Right forelimb (tissue), 1 donor: ENCODE data around the gene EXOC6.

Experiments
- DNase-seq: peaks from one replicate; pipeline ENCODE4 v3.0.0-alpha.2; 2018

EXOC6 gene

DNA sequence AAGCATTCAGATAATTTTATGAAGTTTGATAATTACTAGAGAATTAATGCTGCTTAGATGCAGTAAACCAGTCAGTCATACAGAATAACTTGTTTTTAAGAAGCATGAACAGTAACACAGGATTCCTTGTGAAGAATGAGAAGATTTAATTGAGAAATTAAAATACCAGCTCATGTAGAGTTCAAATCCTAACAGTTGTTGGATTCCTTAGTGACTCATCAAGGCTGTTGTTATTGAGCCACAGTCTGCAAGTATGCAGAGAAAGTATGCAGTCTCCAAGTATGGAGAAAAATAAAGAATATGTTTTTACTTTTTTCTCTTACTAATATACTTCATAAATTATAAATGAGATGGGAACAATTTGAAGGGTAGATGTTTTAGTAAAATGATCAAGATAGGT, 182.1 kb downstream of the EXOC6 start:
- no peak for DNase-seq

DNA sequence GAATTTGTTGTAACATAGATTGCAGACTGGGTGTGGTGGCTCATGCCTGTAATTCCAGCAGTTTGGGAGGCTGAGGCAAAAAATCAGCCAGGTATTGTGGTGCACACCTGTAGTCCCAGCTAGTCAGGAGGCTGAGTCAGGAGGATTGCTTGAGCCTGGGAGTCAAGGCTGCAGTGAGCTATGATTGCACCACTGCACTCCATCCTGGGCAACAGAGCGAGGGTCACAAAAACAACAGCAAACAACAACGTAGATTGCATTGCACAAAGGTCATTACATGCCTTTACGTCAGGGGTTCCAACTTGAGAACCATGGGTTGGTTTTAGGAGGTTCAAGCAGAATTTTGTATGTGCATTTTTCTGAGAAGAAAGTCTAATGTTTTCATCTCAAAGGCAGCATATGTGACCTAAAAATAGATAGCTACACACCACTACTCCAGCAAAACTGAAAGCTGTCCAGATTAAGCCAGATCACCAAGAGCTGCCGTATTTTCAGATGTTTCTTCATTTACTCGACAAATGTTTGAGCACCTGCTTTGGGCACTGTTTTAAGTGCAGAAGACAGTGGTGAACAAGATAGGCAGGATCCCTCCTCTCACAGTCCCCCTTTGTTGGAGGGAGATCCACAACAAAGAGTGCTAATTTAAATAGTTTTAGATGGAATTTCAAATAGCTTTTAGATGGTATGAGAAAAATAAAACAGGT, 183.9 kb downstream of the EXOC6 start:
- DNase-seq = no peak

DNA sequence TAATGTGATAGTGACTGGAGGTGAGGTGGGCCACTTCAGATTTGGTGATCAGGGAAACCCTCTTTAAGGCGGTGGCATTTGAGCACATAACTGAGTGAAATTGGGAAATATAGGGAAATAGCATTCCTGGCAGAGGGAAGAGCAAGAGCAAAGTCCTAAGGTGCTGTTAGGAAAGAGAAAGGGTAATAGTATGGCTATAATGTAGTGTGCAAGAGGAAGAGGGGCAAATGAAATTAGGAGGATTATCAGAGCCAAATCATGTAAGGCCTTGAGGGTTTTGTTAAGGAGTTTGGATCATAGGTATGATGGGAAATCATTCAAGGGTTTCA, 184.5 kb downstream of the EXOC6 start:
- no peak for DNase-seq

DNA sequence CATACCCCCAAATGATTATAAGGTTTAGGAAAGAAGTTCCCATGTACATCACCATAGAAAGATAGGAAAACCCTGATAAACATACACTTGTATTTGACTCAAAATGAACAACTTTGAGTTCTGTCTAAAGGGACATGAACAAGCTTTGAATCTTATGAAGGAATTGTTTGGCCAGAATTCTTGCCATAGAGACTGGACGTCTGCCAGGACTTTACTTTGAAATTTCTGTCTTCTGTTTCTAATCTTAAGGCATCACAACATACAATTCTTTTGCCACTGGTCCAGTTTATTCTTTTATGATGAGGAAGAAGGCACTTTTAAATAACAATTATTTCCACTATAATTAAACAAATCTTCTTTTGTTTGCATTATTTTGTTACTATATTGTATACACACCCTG, 186.1 kb downstream of the EXOC6 start:
- no peak for DNase-seq

DNA sequence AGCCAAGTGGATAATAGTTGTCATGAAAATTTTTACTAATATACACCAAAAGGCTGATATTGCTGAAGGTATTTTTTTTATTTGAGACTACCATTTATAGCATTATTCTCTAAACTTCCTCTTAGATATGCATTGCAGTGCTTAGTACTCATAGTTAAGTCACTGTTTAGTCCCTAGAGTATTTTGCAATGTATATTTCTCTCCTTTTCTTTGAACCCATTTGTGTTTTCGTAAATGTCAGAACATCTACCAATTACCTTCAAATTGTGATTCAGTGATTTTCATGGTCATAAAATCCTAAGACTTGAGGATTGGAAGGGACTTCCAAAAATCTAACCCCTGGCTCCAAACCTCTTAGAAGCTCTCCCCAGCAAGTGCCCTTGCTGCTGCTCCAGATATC, 190.8 kb downstream of the EXOC6 start:
- no peak for DNase-seq

DNA sequence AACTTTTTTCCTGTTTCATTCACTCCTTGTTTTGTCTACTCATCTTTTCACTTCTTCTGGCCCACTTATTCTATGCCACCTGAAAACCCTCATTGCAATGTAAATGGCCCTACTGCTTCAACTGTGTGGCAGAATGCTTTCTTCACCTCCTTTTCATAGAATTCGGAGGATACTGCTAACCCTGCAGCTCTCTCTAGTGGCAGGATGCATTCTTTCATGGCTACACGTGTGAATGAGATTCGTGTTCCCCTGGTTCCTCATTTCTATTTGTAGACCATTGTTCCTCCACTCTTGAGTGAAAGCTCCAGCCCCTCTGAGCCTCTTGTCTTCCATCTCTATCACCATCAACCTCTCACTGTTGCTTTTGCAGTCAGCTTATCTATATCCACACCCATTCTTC, 191.4 kb downstream of the EXOC6 start:
- DNase-seq = no peak

DNA sequence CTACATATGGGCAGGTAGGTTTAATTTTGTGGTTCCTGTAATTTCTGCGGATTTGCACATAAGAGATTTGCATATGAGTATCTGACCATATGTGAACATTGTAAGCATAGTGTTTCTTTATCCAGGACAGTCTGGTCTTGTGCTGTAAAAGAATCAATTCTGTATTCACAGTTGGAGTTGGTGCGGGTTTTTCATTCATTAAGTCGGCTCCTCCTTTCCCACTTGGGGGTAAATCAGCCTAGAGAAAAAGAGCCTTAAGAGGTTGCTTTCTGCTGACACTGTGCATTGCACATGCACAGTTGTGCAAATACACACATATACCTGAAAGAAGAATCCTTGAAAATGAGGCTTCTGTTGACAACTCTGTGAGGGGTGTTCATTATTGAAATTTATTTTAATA, 206.2 kb downstream of the EXOC6 start:
- DNase-seq = no peak

DNA sequence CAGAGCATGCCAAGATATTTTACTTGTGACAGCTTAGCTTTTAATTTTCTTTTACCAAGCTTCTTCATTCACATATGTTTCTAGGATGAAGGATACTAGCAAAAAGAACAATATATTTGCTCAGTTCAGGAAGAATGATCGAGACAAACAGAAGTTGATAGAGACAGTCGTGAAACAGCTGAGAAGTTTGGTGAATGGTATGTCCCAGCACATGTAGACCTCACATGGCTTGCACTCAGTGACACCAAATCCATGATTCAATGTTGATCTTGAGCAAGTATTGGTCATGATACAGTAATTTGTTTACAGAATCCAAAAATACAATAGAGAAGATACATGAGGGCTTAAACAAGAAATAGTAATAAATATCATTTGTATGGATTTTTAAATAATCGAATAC, 209.8 kb downstream of the EXOC6 start:
- no peak for DNase-seq

DNA sequence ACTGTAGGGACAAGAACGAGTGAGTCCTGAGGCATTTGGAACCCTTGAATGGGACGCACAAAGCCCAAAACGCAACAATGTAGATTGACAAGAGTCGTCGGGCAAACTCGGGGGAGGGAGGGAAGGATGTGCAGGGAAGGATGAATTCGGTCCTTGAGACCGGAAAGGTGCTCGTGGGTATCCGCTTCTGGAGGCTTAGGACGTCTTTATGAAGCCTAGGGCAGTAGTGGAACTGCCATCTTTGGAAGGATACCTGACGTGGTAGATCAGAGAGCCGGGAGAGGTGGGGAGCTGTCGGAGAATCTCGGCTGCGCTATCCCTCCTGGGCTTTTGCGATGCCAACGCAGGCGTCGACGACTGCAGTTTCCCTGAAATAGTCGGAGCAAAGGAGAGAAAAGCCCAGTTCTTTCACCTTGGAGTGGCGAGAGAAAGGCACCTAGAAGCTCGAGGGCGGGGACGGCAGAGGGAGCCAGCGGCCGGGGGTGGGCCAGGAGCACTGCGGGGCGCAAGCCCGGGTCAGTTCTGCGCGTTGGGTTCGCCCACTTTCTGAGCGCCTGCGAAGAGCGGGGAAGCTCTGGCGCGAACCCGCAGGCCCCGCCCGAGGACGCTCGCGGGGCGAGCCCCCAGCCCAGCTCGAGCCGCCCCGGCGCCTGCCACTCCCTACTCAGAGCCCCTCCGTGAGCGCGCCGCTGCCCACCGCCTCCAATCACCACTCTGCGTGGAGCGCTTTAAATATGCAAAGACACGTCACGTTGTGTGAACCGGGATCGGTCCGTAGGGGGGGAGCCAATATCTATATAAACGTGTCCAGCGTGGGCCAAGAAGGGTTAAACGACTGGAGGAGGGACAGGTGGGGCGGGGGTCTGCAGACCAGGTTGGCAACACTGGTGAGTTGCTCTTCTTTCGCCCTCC, 211.9 kb downstream of the EXOC6 start, which contains the start of gene CYP26C1:
Gene CYP26C1, plus strand, starts transcription at position 824 of the 912 bp plus-strand sequence. CDS start 466 bp downstream, outside the sequence.
- DNase-seq = no peak

DNA sequence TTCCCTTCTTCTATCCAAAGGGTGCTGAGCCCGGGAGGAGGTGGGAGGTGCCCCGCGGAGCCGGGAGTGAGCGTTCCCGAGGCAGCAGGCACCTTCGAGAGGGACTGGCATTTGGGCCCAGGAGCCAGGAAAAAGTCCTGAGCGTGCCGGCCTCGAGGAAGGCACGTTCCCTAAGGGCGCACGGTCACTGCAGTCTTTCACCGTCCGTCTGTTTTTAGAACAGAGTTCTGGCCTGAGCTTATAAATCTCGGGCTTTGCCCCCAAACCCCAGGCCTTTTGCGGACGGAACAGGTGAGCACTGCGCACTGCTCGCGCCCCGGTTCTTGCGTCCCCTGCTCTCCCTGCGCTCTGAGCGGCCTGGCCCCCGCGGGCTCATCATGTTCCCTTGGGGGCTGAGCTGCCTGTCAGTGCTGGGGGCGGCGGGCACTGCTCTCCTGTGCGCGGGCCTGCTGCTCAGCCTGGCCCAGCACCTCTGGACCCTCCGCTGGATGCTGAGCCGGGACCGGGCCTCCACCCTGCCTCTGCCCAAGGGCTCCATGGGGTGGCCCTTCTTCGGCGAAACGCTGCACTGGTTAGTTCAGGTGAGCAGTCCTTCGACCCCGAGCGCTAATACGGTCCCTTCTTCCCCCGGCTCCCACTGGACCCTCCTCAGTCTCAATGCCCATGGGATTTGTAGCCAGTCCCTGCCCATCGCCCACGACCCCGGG, 212.7 kb downstream of the EXOC6 start:
- DNase-seq = no peak

DNA sequence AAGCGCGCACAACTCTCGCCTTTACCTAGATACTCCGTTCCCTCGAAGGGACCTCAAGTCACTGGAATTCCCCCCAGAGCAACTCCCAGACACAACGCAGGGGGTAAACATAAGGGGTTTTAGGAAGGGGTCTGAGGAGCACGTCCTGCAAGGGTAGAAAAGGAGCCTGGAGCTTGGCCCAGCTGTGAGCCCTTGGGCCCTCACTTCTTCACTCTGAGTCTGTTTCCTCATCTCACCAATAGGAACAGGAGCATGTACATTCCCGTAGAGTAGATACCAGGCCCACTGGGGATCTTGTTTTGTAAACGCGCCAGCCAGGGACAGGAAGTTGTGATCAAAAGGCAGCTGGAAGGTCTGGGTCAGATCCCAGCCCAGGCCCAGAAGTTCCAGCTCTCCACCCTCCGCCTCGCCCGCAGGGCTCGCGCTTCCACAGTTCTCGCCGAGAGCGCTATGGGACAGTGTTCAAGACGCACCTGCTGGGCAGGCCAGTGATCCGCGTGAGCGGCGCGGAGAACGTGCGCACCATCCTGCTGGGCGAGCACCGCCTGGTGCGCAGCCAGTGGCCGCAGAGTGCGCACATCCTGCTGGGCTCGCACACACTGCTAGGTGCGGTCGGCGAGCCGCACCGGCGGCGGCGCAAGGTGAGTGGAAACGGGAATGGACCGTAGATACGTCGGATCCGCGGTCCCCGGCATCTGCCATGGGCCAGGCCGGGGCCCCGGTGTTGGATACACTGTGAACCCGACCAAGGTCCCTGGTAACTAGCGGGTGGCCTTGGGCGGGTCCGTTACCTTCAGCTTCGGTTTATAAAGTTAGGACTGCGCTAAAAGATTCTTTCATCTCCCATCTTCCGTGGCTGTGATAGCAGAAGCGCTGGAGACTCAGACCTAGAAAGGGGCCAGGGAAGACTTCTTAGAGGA, 213.5 kb downstream of the EXOC6 start:
- DNase-seq = no peak

DNA sequence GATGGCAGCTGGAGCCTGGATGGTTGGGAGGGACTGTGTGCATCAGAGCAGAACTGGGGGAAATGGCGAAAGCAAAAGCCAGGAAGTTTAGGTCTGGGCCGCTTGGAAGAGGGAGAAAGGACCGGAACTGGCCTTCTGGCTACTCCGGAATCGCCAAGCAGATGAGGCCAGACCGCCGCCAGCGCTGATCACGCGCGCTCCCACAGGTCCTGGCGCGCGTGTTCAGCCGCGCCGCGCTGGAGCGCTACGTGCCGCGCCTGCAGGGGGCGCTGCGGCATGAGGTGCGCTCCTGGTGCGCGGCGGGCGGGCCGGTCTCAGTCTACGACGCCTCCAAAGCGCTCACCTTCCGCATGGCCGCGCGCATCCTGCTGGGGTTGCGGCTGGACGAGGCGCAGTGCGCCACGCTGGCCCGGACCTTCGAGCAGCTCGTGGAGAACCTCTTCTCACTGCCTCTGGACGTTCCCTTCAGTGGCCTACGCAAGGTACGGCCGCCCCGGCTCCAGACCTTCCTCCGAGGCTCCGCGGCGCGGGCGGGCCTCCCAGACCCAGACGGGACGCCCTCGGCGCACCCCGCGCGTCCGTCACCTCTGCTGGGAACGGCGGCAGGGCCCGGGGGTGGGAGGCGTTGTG, 214.3 kb downstream of the EXOC6 start:
- no peak for DNase-seq

DNA sequence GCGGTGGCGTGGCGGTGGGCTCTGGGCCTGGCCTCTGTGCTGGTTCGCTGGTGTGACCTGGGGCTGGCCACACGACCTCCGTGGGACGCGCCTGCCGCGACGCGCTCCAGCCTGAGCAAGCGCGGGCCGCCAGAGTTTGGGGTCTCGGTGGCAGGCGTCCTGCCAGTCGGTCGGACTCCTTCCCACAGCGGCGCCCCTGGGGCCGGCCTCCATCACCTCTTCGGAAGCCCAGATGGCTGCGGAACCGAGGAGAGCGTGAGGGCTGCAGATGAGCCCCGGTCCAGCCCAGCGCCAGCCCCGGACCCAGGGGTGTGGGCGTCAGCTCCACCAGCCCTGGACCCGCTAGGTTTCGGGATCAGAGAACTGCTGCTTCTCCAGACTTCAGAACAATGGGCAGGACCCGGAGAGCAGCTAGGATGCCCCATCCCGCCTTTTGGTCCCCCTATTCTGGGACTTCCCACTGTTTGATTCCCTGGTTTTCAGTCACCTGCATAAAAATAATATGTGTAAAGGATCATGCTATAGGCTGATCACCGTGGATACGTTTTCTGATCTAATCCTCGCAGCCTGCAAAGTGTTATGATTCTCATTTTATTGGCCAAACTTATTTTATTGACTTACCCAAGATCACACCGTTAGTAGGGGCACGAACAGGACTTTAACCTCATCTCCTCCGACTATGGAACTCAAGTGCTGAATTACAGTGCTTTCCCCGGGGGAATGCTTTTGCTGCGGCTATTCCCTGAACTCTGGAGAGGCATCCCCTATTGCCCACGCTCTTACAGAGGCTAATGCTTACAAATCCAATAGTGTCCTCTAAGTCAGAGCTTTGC, 215.0 kb downstream of the EXOC6 start:
- no peak for DNase-seq

DNA sequence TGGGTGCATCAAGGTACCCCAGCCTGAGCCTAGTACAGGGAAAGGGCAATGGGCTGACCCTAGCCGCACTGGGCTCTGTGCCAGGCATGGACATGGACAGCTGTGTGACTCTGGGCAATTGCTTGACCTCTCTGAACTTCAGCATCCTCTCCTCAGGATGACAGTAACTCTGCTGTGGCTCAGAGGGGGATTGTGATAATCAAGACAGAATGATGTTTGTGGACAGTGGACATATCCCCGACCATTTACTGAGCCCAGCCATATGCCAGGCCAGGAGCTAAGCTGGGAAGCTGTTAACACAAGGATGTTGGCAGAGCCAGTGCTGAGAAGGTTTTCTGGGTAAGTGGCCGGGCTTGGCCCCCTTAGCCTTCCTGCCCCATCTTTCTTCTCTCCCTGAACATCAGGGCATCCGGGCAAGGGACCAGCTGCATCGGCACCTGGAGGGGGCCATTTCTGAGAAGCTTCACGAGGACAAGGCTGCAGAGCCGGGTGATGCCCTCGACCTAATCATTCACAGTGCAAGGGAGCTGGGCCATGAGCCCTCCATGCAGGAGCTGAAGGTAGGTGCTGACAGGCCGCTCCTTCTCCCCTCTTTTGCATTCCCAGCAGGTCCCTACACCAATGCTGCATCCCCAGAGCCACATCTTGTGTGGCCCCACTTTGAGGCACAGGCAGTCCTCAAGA, 215.8 kb downstream of the EXOC6 start:
- DNase-seq = no peak

DNA sequence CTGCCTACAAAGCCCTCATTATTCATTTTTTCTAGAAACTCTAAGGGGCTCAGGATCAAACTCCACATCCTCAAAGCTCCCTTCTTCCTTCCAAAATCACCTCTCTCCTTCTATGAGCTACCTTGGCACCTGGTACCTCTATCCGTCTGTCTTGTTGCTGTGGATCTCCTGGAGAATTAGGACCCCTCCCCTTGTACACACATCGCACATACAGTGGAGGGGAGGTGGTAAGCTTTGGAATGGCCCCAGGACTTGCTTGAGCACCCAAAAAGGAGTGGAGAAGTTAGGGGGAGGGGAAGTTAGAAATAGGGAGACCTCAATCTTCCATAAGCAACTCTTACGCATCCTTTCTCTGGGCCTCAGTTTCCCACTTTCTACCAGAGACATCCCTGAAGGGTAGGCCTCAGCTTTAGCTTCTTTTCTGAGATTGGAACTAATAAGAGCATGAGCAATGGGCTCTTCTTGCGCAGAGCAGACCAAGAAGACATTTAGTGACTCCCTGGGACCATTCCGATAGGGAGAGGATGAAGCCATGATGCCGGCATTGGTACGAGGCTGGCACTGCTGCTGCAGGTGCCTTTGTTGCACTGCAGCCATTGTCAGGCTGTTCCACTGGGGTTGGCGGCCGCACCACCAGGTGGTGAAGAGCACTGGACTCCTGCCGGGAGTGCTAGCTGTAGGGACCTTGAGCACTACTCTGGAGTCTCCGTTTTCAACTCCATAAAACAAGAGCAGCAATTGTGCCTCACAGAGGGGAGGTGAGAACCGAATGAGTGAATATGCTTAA, 216.7 kb downstream of the EXOC6 start:
- no peak for DNase-seq

DNA sequence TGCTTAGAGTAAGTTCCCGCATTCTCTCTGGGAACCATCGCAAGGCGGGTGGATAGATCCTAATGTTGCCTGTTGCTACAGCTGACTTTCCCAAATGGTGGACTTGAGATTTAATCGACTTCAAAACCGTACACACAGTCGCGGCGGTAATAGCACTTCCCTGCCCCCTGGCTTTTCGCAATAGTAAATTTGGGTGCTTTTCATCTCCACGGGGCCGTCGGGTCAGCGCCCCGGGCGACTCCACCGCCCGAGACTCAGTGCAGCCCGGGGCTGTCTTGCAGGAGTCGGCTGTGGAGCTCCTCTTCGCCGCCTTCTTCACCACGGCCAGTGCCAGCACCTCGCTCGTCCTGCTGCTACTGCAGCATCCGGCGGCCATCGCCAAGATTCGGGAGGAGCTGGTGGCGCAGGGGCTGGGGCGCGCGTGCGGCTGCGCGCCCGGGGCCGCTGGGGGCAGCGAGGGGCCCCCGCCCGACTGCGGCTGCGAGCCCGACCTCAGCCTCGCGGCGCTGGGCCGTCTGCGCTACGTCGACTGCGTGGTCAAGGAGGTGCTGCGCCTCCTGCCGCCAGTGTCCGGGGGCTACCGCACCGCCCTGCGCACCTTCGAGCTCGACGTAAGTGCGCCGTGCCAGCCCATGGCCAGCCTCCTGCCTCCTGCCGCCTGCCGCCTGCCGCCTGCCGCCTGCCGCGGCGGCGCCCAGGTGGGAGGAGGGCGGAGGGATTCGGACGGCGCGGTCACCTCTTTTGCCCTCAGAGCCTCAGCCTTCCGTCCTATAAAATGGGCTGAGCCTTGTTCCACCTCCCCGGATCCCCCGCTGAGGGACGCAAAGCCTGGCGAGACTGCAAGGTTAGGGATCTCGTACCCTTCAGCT, 217.6 kb downstream of the EXOC6 start:
- DNase-seq = no peak

DNA sequence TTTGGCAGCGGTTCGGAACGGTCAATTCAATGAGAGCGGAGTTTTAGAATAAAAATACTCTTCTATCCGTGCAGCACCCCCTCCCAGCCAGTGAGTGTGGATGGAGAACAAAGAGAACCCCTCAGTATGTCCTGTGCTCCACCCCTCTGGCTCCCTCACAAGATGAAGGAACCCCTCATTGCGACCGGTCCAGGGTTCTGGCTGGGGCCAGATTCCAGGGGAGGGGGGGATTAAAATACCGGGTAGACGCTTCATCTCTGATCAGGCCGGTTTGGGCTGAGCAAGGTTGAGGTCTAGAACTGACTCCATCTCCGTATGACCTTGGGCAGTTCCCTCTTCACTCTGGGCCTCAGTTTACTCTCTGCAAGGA, 218.2 kb downstream of the EXOC6 start:
- DNase-seq = no peak
